Measurements from ENCODE around the gene RTP3. TPM values are rescaled to one million over a fixed set of nuclear protein-coding genes. Genes with fewer than 3 reads are reported as not detected.

RTP3 gene
- total and polyA plus RNA-seq, 12 donors = not detected

- no peak for ATAC-seq
- Histone ChIP-seq H3K9me3 (no peaks in the 10 kb centered on the region), H3K27ac (no peak overlapping the region), H3K4me1 (peaks cover 0 to 28% (median 10%) of the 10 kb centered on the region in 9 donors), H3K27me3 (no peaks in the 10 kb centered on the region), H3K36me3 (peaks cover 0 to 62% (median under 1%) of the 10 kb centered on the region in 9 donors), H3K4me3 (no peak overlapping the region)
- intact Hi-C loops (cut with DNase I) = no loop called here
- no peak for DNase-seq
- WGBS, 2 donors = 73 to 76% methylated on average over 4 of the region's 4 CpGs
- TF ChIP-seq, protein P1, sequence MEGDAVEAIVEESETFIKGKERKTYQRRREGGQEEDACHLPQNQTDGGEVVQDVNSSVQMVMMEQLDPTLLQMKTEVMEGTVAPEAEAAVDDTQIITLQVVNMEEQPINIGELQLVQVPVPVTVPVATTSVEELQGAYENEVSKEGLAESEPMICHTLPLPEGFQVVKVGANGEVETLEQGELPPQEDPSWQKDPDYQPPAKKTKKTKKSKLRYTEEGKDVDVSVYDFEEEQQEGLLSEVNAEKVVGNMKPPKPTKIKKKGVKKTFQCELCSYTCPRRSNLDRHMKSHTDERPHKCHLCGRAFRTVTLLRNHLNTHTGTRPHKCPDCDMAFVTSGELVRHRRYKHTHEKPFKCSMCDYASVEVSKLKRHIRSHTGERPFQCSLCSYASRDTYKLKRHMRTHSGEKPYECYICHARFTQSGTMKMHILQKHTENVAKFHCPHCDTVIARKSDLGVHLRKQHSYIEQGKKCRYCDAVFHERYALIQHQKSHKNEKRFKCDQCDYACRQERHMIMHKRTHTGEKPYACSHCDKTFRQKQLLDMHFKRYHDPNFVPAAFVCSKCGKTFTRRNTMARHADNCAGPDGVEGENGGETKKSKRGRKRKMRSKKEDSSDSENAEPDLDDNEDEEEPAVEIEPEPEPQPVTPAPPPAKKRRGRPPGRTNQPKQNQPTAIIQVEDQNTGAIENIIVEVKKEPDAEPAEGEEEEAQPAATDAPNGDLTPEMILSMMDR (IDR thresholded peaks at IDR 0.05) = no peak
These were observed 42.8 kb downstream of the RTP3 start for GRCh38 chr3:46540550-46540949.

- WGBS, 2 donors = 80 to 96% methylated on average over 1 of the region's 1 CpG
- intact Hi-C loops (cut with DNase I) = no loop called here
- DNase-seq (no peak), ATAC-seq (no peak)
- Histone ChIP-seq H3K9me3 (no peaks in the 10 kb centered on the region), H3K4me3 (no peak overlapping the region), H3K36me3 (peaks cover 0 to 49% (median 0%) of the 10 kb centered on the region in 9 donors), H3K27ac (no peak overlapping the region), H3K4me1 (peaks cover 0 to 28% (median 10%) of the 10 kb centered on the region in 9 donors), H3K27me3 (no peaks in the 10 kb centered on the region)
- TF ChIP-seq, protein P1 (IDR thresholded peaks at IDR 0.05) = no peak
These were observed 44.1 kb downstream of the RTP3 start for GRCh38 chr3:46541835-46542234.

GRCh38 chr3:46542344-46542743 lies 44.6 kb downstream of the RTP3 start:
- Histone ChIP-seq H3K9me3 (no peaks in the 10 kb centered on the region), H3K27me3 (no peaks in the 10 kb centered on the region), H3K4me1 (peaks cover 0 to 28% (median 10%) of the 10 kb centered on the region in 9 donors), H3K27ac (peak overlapping the region in 1 of 10 donors; percentile 30), H3K36me3 (peaks cover 0 to 45% (median 0%) of the 10 kb centered on the region in 9 donors), H3K4me3 (no peak overlapping the region)
- TF ChIP-seq, protein P1 (IDR thresholded peaks at IDR 0.05) = no peak
- intact Hi-C loops (cut with DNase I) = no loop called here
- ATAC-seq (no peak), DNase-seq (no peak)
- 78 to 89% methylated on average over 2 of the region's 2 CpGs for WGBS, 2 donors

DNA sequence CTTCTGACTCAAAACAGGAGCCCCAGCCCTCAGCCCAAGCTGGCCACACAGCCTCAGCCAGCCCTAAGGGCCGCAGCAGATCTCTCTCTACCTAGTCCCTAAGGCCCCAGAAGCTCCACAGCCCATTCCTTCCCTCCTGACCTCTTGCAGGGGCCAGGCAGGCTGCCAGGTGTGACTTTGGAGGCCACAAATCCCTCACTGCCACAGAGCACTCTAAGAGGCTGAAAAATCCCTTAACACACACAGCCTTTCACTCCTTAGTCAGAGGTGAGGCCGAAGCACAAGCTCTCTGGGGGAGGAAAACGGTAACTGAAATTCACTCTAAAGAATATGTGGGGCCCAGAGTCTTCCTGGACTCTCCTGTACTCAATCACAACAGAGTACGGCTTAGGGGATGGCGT lies 45.0 kb downstream of the RTP3 start:
- TF ChIP-seq, protein P1 (IDR thresholded peaks at IDR 0.05) = no peak
- H3K9me3 ChIP-seq = no peaks in the 10 kb centered on the region
- H3K27ac ChIP-seq = peak overlapping the region in 1 of 10 donors; percentile 30
- intact Hi-C loops (cut with DNase I) = no loop called here
- DNase-seq (no peak), ATAC-seq (peak in 5 of 8 donors; percentile 20 to 43 (median 35))
- peaks cover 0 to 41% (median 0%) of the 10 kb centered on the region in 9 donors for H3K36me3 ChIP-seq
- H3K4me3 ChIP-seq = no peak overlapping the region
- H3K27me3 ChIP-seq = no peaks in the 10 kb centered on the region
- 76 to 82% methylated on average over 5 of the region's 5 CpGs for WGBS, 2 donors
- H3K4me1 ChIP-seq = peaks cover 0 to 28% (median 10%) of the 10 kb centered on the region in 9 donors

All from heart right ventricle (tissue), 16 donors.